Esophagus squamous epithelium (tissue), 4 donors: ENCODE measurements around the gene CGB2.

ENCODE experiments used
- CTCF ChIP-seq, 6 experiments: fragments of 450-650 bp in 4 of 6; fragments of 200-600 bp in 2 of 6; sonication (generic) in 2 of 6; IDR thresholded peaks; one replicate each; pipeline ENCODE4 v1.5.1; 2016 to 2019; ENCODE audit warnings: antibody characterized with exemption in 6 of 6, mild to moderate bottlenecking in 4 of 6, moderate library complexity in 4 of 6
- POLR2A ChIP-seq, 4 donors: fragments of 450-650 bp; IDR thresholded peaks; one replicate each; pipeline ENCODE4 v1.6.1; 2017; ENCODE audit warnings: antibody characterized with exemption in 4 of 4, mild to moderate bottlenecking in 4 of 4, moderate library complexity in 3 of 4

DNA sequence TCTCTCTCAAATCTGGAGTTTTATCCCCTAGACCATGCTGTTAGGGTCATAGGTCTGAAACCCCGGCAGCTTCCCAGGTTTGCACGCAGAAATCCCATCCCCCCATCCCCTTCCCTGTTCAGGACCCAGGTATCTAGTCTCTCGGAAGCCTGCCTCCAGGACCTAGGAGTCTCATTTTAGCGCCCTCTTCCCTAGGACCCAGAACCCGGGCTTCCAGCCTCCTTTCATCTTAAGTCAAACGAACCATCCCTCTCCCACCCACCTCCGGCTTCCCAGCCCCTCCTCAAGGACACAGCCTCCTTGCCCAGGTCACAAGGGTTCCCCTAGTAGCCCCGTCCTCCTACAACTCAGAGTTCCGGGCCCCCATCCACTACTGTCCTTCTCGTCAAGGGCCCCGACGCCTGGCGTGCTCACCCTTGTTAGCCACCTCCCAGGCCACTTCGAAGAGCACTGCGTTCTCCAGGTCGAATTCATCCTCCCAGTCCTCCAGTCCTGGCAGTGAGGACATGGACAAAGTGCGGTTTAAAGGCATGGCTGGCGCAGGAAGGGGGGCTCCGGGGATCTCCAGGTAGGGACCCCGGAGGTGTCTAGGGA lies 39.0 kb upstream of the CGB2 start:
- TF ChIP-seq CTCF (IDR thresholded peaks at IDR 0.05) (no peak), POLR2A (IDR thresholded peaks at IDR 0.05) (no peak)
